ENCODE data around the gene NUP93. TPM values are rescaled to one million over a fixed set of nuclear protein-coding genes. Genes with fewer than 3 reads are reported as not detected.

NUP93 gene
- polyA plus RNA-seq (2011; rRNA removed) (51.8 and 61.2 TPM in 2 replicates), polyA minus RNA-seq (2011; rRNA and poly(A)+ RNA removed) (61.7 and 67.0 TPM in 2 replicates)

- POLR2A ChIA-PET: interaction anchor here (0.6 kb wide), 1 partner anchor 77 kb away, joined by 3 read pairs; no protein-coding TSS in a partner anchor
- no peaks in the 10 kb centered on the region for H3K36me3 ChIP-seq (ENCODE audit: control insufficient read depth, insufficient read depth, low read length)
- no peaks in the 10 kb centered on the region for H3K27me3 ChIP-seq (ENCODE audit: control insufficient read depth, insufficient read depth, low read length)
- peak; percentile 55 for DNase-seq (ENCODE audit: low read depth)
- peak within 1 kb of the TSS; percentile 98 for H3K4me3 ChIP-seq (ENCODE audit: low read depth, low read length)
- no peak for TF ChIP-seq CTCF (IDR thresholded peaks at IDR 0.05; ENCODE audit: insufficient read depth, low read depth, low read length)
- CTCF ChIA-PET: no interaction called here
Measured at GRCh38 chr16:56729735-56730662, at the start of gene NUP93. Gene NUP93 (plus strand): TSS chr16:56730129. CDS start chr16:56748248, 18,119 bp downstream.

- TF ChIP-seq CTCF (IDR thresholded peaks at IDR 0.05; ENCODE audit: insufficient read depth, low read depth, low read length): no peak
- CTCF ChIA-PET: interaction anchor here (1.6 to 3.8 kb wide), 3 partner anchors 9 to 105 kb away, joined by 5 to 12 read pairs (median 10); no protein-coding TSS in a partner anchor
Measured at GRCh38 chr16:56681939-56682702, 47.8 kb upstream of the NUP93 start, which contains the start of gene MT1X. Gene MT1X (plus strand): TSS chr16:56682470. CDS start chr16:56682541, 71 bp downstream.

GRCh38 chr16:56682703-56683397 is 47.1 kb upstream of the NUP93 start:
- CTCF ChIA-PET: interaction anchor here (1.1 to 3.8 kb wide), 4 partner anchors 10 to 106 kb away, joined by 3 to 12 read pairs (median 8); no protein-coding TSS in a partner anchor
- H3K4me3 ChIP-seq (ENCODE audit: low read depth, low read length): peak overlapping the region; percentile 46

More at GRCh38 chr16:56681939-56682702, 47.8 kb upstream of the NUP93 start, which contains the start of gene MT1X:
- H3K27me3 ChIP-seq (ENCODE audit: control insufficient read depth, insufficient read depth, low read length): peaks cover 2% of the 10 kb centered on the region; the same call in 1 of the 2 replicates
- POLR2A ChIA-PET: interaction anchor here (0.5 kb wide), 1 partner anchor 8 kb away, joined by 3 read pairs; no protein-coding TSS in a partner anchor
- H3K36me3 ChIP-seq (ENCODE audit: control insufficient read depth, insufficient read depth, low read length): no peaks in the 10 kb centered on the region
- H3K4me3 ChIP-seq (ENCODE audit: low read depth, low read length): peak within 1 kb of the TSS; percentile 46
- peak; percentile 31 for DNase-seq (ENCODE audit: low read depth)

More at GRCh38 chr16:56682703-56683397, 47.1 kb upstream of the NUP93 start:
- no peak for TF ChIP-seq CTCF (IDR thresholded peaks at IDR 0.05; ENCODE audit: insufficient read depth, low read depth, low read length)
- DNase-seq (ENCODE audit: low read depth): no peak
- POLR2A ChIA-PET: interaction anchor here (0.5 kb wide), 1 partner anchor 9 kb away, joined by 3 read pairs; no protein-coding TSS in a partner anchor
- Histone ChIP-seq H3K27me3 (ENCODE audit: control insufficient read depth, insufficient read depth, low read length) (no peaks in the 10 kb centered on the region), H3K36me3 (ENCODE audit: control insufficient read depth, insufficient read depth, low read length) (no peaks in the 10 kb centered on the region)

Measured in BJ (cell line).